K562 (cell line): ENCODE results near the gene CLIC3. TPM values are rescaled to one million over a fixed set of nuclear protein-coding genes. Genes with fewer than 3 reads are reported as not detected.

Source experiments
- CBX1 ChIP-seq: sonication (generic); IDR thresholded peaks from 2 replicates; pipeline ENCODE4 v1.6.1; 2016; ENCODE audit warnings: antibody characterized with exemption, low read depth, mild to moderate bottlenecking
- DNMT1 ChIP-seq: fragments of 450-650 bp; IDR thresholded peaks from 2 replicates; pipeline ENCODE4 v1.6.1; 2016; ENCODE audit warnings: antibody characterized with exemption, mild to moderate bottlenecking
- ESRRA ChIP-seq: fragments of 450-650 bp; IDR thresholded peaks from 2 replicates; pipeline ENCODE4 v1.6.1; 2014; ENCODE audit warnings: low read depth, mild to moderate bottlenecking, moderate library complexity, borderline replicate concordance
- HDAC1 ChIP-seq, 2 experiments: fragments of 450-650 bp; IDR thresholded peaks; 2 replicates each; pipeline ENCODE4 v1.6.1; 2016 to 2017; ENCODE audit warnings: inconsistent platforms in 1 of 2, mild to moderate bottlenecking in 1 of 2, moderate library complexity in 1 of 2
- HSF4 ChIP-seq: fragments of 250-450 bp; sonication (Bioruptor Pico); IDR thresholded peaks from 2 replicates; pipeline ENCODE4 v2.1.2; 2022; ENCODE audit warnings: mild to moderate bottlenecking, moderate library complexity, borderline replicate concordance
- IRF2 ChIP-seq: sonication (generic); formaldehyde crosslinking; IDR thresholded peaks from 2 replicates; pipeline ENCODE4 v1.8.1; 2022; ENCODE audit warnings: mild to moderate bottlenecking, missing genetic modification reagents
- KAT2B ChIP-seq: IDR thresholded peaks from one replicate; pipeline ENCODE4 v1.6.1; 2012; ENCODE audit warnings: low read depth, mild to moderate bottlenecking, control low read depth, inconsistent platforms, low read length, moderate library complexity
- SIN3A ChIP-seq, 2 experiments: fragments of 150-350 bp in 1 of 2; IDR thresholded peaks; 2 replicates each; pipeline ENCODE4 v1.6.1; 2011 to 2016; ENCODE audit warnings: borderline replicate concordance in 2 of 2, low read depth in 2 of 2, low read length in 2 of 2, mild to moderate bottlenecking in 2 of 2, moderate library complexity in 2 of 2; ENCODE audit not compliant: control insufficient read depth in 1 of 2
- SOX6 ChIP-seq: fragments of 450-650 bp; IDR thresholded peaks from 2 replicates; pipeline ENCODE4 v1.6.1; 2014; ENCODE audit warnings: mild to moderate bottlenecking
- STAG1 ChIP-seq: sonication (generic); formaldehyde crosslinking; IDR thresholded peaks from 2 replicates; pipeline ENCODE4 v1.5.0; 2020; ENCODE audit warnings: missing genetic modification reagents, borderline replicate concordance
- TCF7 ChIP-seq: sonication (generic); IDR thresholded peaks from 2 replicates; pipeline ENCODE4 v1.6.1; 2016; ENCODE audit warnings: antibody characterized with exemption, borderline replicate concordance
- YBX1 ChIP-seq: fragments of 450-650 bp; IDR thresholded peaks from 2 replicates; pipeline ENCODE4 v1.7.1; 2016; ENCODE audit warnings: mild to moderate bottlenecking
- ZNF77 ChIP-seq: fragments of 250-450 bp; sonication (Bioruptor Pico); IDR thresholded peaks from 2 replicates; pipeline ENCODE4 v1.5.0; 2020
- polyA plus RNA-seq, 8 experiments: library from polyadenylated mRNA; depleted of rRNA in 4 of 8; stranded (reverse) in 5 of 8; unstranded in 3 of 8; fragments of >200 nt; fragmentation: Nextera tagmentation in 2 of 8; fragmentation: Illumina TruSeq in 1 of 8; extraction: Ambion mirVana in 2 of 8; extraction: Trizol in 1 of 8; gene quantifications; 2 replicates each; pipeline versions ENCODE4 v1.2.1 to v1.2.3, GENCODE V29; 2011 to 2014; ENCODE audit warnings: inconsistent platforms in 1 of 8, missing spikeins in 1 of 8
- total RNA-seq, 7 experiments: library from RNA; depleted of rRNA in 6 of 7; stranded (reverse); fragments of >200 nt in 6 of 7; fragmentation: Illumina TruSeq in 2 of 7; extraction: Trizol in 2 of 7; gene quantifications; 2 replicates each; pipeline versions ENCODE4 v1.2.1 to v1.2.3, GENCODE V29; 2011 to 2021; ENCODE audit warnings: low replicate concordance in 1 of 7
- TF ChIP-seq, protein P1 (sequence below): fragments of 450-650 bp; IDR thresholded peaks from 2 replicates; pipeline ENCODE4 v1.6.1; 2014; ENCODE audit warnings: low read depth, mild to moderate bottlenecking, moderate library complexity, borderline replicate concordance
- TF ChIP-seq, protein P2 (sequence below): fragments of 450-650 bp; formaldehyde crosslinking; IDR thresholded peaks from 2 replicates; pipeline ENCODE4 v1.4.0; 2020; ENCODE audit warnings: mild to moderate bottlenecking
- TF ChIP-seq, protein P3 (sequence below): fragments of 250-450 bp; sonication (Bioruptor Pico); IDR thresholded peaks from 2 replicates; pipeline ENCODE4 v1.8.0; 2022; ENCODE audit warnings: moderate library complexity, mild to moderate bottlenecking, inconsistent platforms
- TF ChIP-seq, protein P4 (sequence below): fragments of 250-450 bp; sonication (Bioruptor Pico); IDR thresholded peaks from 2 replicates; pipeline ENCODE4 v1.4.0; 2020
- TF ChIP-seq, protein P5 (sequence below): sonication (generic); formaldehyde crosslinking; IDR thresholded peaks from 2 replicates; pipeline ENCODE4 v1.4.0; 2020; ENCODE audit warnings: mild to moderate bottlenecking, missing genetic modification reagents
- TF ChIP-seq, protein P6 (sequence below), 2 experiments: fragments of 250-450 bp in 1 of 2; fragments of 450-650 bp in 1 of 2; sonication (Bioruptor Pico) in 1 of 2; IDR thresholded peaks; 2 replicates each; pipeline versions ENCODE4 v1.6.1 to v1.8.0; 2016 to 2021; ENCODE audit warnings: mild to moderate bottlenecking in 2 of 2, moderate library complexity in 2 of 2, missing compliant biosample characterization in 1 of 2, missing genetic modification characterization in 1 of 2

Gene CLIC3
- total and polyA plus RNA-seq, 9 of the 15 experiments (the other 6 are each of a cell fraction or from before 2014, with no cell fraction given) = 0.27 to 0.29 TPM; not detected in 7

DNA sequence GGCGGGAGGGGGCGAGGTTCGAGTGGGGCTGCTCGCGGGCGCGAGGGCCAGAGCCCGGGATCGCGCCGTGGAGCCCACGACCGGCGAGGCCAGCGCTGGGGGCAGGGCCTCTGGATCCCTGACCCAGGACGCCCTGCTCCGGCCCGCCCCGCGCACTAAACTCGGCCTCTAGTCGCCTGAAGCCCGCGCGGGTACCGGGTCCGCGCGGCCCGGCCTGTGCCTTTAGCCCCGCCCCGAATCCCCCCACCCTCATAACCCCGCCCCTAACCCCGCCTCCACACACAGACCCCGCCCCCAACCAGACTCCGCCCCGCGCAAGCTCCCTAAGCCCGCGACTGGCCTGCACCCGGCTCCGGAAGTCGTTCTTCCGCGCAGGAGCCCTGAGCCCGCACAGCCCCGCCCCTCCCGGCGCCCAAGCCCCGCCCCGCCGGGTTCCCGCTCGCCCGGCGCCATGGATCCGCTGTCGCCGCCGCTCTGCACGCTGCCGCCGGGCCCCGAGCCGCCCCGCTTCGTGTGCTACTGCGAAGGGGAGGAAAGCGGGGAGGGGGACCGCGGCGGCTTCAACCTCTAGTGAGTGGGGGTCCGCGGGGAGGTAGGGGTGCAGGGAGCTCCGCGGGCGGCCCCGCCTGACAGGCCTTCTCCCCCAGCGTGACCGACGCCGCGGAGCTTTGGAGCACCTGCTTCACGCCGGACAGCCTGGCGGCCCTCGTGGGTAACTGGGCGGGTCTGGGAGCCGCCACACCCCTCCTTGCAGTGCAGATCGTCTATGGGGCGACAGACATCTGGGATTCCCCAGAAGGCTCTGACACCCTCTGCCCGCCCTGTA, 4.2 kb downstream of the CLIC3 start, which contains the start of gene PAXX (continued):
- TF ChIP-seq, protein P1, sequence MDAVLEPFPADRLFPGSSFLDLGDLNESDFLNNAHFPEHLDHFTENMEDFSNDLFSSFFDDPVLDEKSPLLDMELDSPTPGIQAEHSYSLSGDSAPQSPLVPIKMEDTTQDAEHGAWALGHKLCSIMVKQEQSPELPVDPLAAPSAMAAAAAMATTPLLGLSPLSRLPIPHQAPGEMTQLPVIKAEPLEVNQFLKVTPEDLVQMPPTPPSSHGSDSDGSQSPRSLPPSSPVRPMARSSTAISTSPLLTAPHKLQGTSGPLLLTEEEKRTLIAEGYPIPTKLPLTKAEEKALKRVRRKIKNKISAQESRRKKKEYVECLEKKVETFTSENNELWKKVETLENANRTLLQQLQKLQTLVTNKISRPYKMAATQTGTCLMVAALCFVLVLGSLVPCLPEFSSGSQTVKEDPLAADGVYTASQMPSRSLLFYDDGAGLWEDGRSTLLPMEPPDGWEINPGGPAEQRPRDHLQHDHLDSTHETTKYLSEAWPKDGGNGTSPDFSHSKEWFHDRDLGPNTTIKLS = peak; percentile 63; the same call in 1 of the 2 replicates
- TF ChIP-seq CBX1 (no peak), TCF7 (no peak), SOX6 (no peak), IRF2 (no peak), YBX1 (no peak), SIN3A (IDR thresholded peaks at IDR 0.05; ENCODE audit: borderline replicate concordance in 2 of 2, control insufficient read depth in 1 of 2, low read depth in 2 of 2, low read length in 2 of 2) (peak; percentile 77 to 90; a peak in 3 of 4 replicates), ESRRA (peak; percentile 31; the same call in 1 of the 2 replicates), HSF4 (CRISPR knock-in tag) (no peak), HDAC1 (IDR thresholded peaks at IDR 0.05) (peak in 1 of 2 experiments; percentile 95; a peak in 2 of 4 replicates), DNMT1 (no peak), ZNF77 (CRISPR knock-in tag) (no peak), KAT2B (no peak), STAG1 (CRISPR knock-in tag) (no peak)
- TF ChIP-seq, protein P2, sequence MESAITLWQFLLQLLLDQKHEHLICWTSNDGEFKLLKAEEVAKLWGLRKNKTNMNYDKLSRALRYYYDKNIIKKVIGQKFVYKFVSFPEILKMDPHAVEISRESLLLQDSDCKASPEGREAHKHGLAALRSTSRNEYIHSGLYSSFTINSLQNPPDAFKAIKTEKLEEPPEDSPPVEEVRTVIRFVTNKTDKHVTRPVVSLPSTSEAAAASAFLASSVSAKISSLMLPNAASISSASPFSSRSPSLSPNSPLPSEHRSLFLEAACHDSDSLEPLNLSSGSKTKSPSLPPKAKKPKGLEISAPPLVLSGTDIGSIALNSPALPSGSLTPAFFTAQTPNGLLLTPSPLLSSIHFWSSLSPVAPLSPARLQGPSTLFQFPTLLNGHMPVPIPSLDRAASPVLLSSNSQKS = no peak
- TF ChIP-seq, protein P3, sequence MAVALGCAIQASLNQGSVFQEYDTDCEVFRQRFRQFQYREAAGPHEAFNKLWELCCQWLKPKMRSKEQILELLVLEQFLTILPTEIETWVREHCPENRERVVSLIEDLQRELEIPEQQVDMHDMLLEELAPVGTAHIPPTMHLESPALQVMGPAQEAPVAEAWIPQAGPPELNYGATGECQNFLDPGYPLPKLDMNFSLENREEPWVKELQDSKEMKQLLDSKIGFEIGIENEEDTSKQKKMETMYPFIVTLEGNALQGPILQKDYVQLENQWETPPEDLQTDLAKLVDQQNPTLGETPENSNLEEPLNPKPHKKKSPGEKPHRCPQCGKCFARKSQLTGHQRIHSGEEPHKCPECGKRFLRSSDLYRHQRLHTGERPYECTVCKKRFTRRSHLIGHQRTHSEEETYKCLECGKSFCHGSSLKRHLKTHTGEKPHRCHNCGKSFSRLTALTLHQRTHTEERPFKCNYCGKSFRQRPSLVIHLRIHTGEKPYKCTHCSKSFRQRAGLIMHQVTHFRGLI (CRISPR knock-in tag) = no peak
- TF ChIP-seq, protein P4, sequence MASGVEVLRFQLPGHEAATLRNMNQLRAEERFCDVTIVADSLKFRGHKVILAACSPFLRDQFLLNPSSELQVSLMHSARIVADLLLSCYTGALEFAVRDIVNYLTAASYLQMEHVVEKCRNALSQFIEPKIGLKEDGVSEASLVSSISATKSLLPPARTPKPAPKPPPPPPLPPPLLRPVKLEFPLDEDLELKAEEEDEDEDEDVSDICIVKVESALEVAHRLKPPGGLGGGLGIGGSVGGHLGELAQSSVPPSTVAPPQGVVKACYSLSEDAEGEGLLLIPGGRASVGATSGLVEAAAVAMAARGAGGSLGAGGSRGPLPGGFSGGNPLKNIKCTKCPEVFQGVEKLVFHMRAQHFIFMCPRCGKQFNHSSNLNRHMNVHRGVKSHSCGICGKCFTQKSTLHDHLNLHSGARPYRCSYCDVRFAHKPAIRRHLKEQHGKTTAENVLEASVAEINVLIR (CRISPR knock-in tag) = no peak
- TF ChIP-seq, protein P5, sequence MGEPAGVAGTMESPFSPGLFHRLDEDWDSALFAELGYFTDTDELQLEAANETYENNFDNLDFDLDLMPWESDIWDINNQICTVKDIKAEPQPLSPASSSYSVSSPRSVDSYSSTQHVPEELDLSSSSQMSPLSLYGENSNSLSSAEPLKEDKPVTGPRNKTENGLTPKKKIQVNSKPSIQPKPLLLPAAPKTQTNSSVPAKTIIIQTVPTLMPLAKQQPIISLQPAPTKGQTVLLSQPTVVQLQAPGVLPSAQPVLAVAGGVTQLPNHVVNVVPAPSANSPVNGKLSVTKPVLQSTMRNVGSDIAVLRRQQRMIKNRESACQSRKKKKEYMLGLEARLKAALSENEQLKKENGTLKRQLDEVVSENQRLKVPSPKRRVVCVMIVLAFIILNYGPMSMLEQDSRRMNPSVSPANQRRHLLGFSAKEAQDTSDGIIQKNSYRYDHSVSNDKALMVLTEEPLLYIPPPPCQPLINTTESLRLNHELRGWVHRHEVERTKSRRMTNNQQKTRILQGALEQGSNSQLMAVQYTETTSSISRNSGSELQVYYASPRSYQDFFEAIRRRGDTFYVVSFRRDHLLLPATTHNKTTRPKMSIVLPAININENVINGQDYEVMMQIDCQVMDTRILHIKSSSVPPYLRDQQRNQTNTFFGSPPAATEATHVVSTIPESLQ = no peak
- TF ChIP-seq, protein P6, sequence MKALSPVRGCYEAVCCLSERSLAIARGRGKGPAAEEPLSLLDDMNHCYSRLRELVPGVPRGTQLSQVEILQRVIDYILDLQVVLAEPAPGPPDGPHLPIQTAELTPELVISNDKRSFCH (CRISPR knock-in tag; IDR thresholded peaks at IDR 0.05) = no peak
- TF ChIP-seq, protein P6 (tag; IDR thresholded peaks at IDR 0.05) = 0 out of 2 replicates have a peak, but pooled peaks have one; percentile 31
